ENCODE data around the gene SUSD5.

DNA sequence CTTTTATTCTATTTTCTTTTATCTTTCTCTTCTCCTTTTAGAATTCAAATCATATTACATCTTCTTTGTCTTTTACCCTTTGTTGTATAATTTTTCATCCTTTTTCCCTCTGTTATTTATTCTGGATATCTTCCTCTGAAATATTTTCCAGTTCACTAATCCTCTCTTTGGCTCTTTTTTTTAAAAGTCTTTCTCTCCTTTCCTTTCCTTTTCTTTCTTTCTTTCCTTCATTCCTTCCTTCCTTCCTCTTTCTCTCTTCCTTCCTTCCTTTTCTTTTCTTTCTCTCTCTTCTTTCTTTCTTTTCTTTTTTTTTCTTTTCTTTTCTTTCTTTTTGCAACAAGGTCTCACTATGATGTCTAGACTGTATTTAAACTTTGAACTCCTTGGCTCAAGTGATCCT lies 9.3 kb downstream of the SUSD5 start:
- no peak for TF ChIP-seq GATA2 (IDR thresholded peaks at IDR 0.05; ENCODE audit: low read depth, low read length)
- TF ChIP-seq GATA3 (IDR thresholded peaks at IDR 0.05; ENCODE audit: low read depth, low read length), result no peak
